Testis (tissue), 2 donors: ENCODE results near the gene OTOG.

ENCODE experiments used
- CTCF ChIP-seq, 3 experiments: fragments of 450-650 bp in 2 of 3; fragments of 200-600 bp in 1 of 3; sonication (generic) in 1 of 3; IDR thresholded peaks; one replicate each; pipeline ENCODE4 v1.5.1; 2016 to 2019; ENCODE audit warnings: antibody characterized with exemption in 3 of 3, mild to moderate bottlenecking in 2 of 3, moderate library complexity in 1 of 3
- POLR2A ChIP-seq: fragments of 450-650 bp; IDR thresholded peaks from one replicate; pipeline ENCODE4 v1.6.1; 2017; ENCODE audit warnings: antibody characterized with exemption, mild to moderate bottlenecking, moderate library complexity

DNA sequence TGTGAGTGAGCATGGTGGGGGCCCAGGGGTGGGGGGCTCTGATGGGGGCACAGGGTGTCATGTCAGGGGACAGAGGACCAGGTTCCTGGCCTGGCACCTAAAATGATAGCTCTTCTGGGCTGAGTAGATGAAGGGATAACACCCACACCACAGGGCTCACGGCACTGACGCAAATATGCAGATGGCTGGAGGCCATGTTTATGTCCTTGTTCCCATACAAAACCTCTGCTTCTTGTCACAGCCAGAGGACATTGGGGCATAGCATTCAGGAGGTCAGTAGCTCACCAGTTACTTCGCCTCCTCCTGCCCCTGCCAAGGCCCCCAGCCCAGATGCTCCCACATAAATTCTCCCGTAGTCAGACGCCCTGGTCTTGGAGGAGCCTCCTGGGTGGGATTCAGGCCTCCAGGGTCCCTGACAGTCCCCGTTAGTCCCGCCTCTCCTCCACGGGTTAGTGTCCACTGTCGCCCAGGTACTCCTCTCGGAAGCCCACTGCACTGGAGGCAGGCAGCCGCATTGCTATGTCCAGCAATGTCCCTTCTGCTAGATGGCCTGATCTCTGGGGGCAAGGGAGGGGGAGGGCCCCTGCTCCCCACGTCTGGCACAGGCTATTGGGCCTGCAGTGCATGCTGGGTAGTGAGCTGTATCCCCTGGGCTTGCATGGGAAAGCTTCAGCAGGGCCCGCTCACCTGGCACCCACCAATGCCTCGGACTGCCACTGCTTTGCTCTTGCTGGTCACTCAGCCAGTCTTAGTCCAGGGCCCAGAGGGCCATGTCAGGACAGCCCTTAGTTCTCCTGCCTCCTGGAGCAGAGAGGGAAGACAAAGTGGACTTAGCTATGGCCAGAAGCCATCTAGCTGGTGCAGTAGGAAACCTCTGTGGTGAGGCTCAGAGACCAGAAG, 96.7 kb downstream of the OTOG start:
- TF ChIP-seq POLR2A, result no peak
- TF ChIP-seq CTCF (IDR thresholded peaks at IDR 0.05), result no peak
